PC-9 (cell line): Measurements from ENCODE around the gene BTLA. TPM values are rescaled to one million over a fixed set of nuclear protein-coding genes. Genes with fewer than 3 reads are reported as not detected.

Experiments
- BruUV-seq: library from RNA; stranded (reverse); fragments of 400-500 nt; replicated peaks from 2 replicates; lab custom pipeline; 2021; lab: Mats Ljungman, UMichigan
- CTCF ChIA-PET: fragments of 300-600 bp; sonication (Branson Sonifier 250); formaldehyde crosslinking; loops from one replicate; lab custom pipeline; 2022; ENCODE audit warnings: antibody characterized with exemption; lab: Charles Lee
- POLR2A ChIA-PET: fragments of 300-600 bp; sonication (Branson Sonifier 250); formaldehyde crosslinking; loops from one replicate; lab custom pipeline; 2022; ENCODE audit warnings: antibody characterized with exemption; ENCODE audit not compliant: unreplicated experiment; lab: Charles Lee
- DNase-seq, 2 experiments: peaks; one replicate each; pipeline versions ENCODE4 v3.0.0 to v3.0.0-alpha.2; 2015 to 2022; ENCODE audit warnings: mixed read lengths in 1 of 2
- H2AFZ ChIP-seq: fragments of 200-600 bp; sonication (generic); 2 replicates; pipeline ENCODE4 v1.8.1; 2017; ENCODE audit warnings: antibody characterized with exemption
- H3F3A ChIP-seq: fragments of 200-600 bp; sonication (generic); 2 replicates; pipeline ENCODE4 v1.8.1; 2017; ENCODE audit warnings: antibody characterized with exemption, mild to moderate bottlenecking, low read depth; ENCODE audit not compliant: insufficient read depth
- H3K27ac ChIP-seq: fragments of 200-600 bp; sonication (generic); 2 replicates; pipeline ENCODE4 v1.6.1; 2016; ENCODE audit warnings: mixed run types
- H3K27me3 ChIP-seq: fragments of 200-600 bp; sonication (generic); 2 replicates; pipeline ENCODE4 v1.6.1; 2016; ENCODE audit warnings: low read depth, mixed run types; ENCODE audit not compliant: insufficient read depth
- H3K36me3 ChIP-seq: fragments of 200-600 bp; sonication (generic); 2 replicates; pipeline ENCODE4 v1.6.1; 2016; ENCODE audit warnings: low read depth, mixed run types
- H3K4me1 ChIP-seq: fragments of 200-600 bp; sonication (generic); replicated peaks from 2 replicates; pipeline ENCODE4 v1.6.1; 2016; ENCODE audit warnings: mixed run types; ENCODE audit not compliant: insufficient read depth
- H3K4me2 ChIP-seq: fragments of 200-600 bp; sonication (generic); 2 replicates; pipeline ENCODE4 v1.6.1; 2017; ENCODE audit warnings: mixed run types
- H3K4me3 ChIP-seq: fragments of 200-600 bp; sonication (generic); 2 replicates; pipeline ENCODE4 v1.6.1; 2016; ENCODE audit warnings: mixed run types
- H3K79me2 ChIP-seq: fragments of 200-600 bp; sonication (generic); 2 replicates; pipeline ENCODE4 v1.6.1; 2017; ENCODE audit warnings: low read depth, mixed run types
- H3K9me2 ChIP-seq: fragments of 200-600 bp; sonication (generic); 2 replicates; pipeline ENCODE4 v1.8.1; 2017; ENCODE audit warnings: mild to moderate bottlenecking; ENCODE audit not compliant: insufficient read depth
- H3K9me3 ChIP-seq: fragments of 200-600 bp; sonication (generic); 2 replicates; pipeline ENCODE4 v1.8.1; 2016; ENCODE audit warnings: low read depth; ENCODE audit not compliant: insufficient read depth
- H4K20me1 ChIP-seq: fragments of 200-600 bp; sonication (generic); 2 replicates; pipeline ENCODE4 v1.8.1; 2017; ENCODE audit not compliant: insufficient read depth
- CTCF ChIP-seq: fragments of 200-600 bp; sonication (generic); conservative IDR thresholded peaks from 2 replicates; pipeline ENCODE4 v1.6.1; 2017; ENCODE audit warnings: mixed run types, antibody characterized with exemption, mild to moderate bottlenecking, moderate library complexity
- EZH2 ChIP-seq: fragments of 200-600 bp; sonication (generic); IDR thresholded peaks from 2 replicates; pipeline ENCODE4 v1.8.0; 2017; ENCODE audit warnings: antibody characterized with exemption, low read depth
- intact Hi-C: fragments of 100-400 bp; cut with micrococcal nuclease; formaldehyde crosslinking; loops from one replicate; pipeline ENCODE4 v1.10.0; 2022; ENCODE audit not compliant: unreplicated experiment
- total RNA-seq: library from RNA; stranded (reverse); gene quantifications from 2 replicates; pipeline ENCODE4 v1.2.3, GENCODE V29; 2021

Gene BTLA
- total RNA-seq, 1 experiment from 2014 or later: not detected

GRCh38 chr3:112492124-112492523 lies 7.1 kb downstream of the BTLA start:
- H3F3A ChIP-seq: no peaks in the 10 kb centered on the region
- no peak for TF ChIP-seq CTCF
- TF ChIP-seq EZH2: no peak
- no peaks in the 10 kb centered on the region for H3K79me2 ChIP-seq
- H2AFZ ChIP-seq: no peak overlapping the region
- ChIA-PET CTCF (no interaction called here), POLR2A (no interaction called here)
- H3K27me3 ChIP-seq: peaks cover 5% of the 10 kb centered on the region; the same call in 1 of the 2 replicates
- no peaks in the 10 kb centered on the region for H4K20me1 ChIP-seq
- no peak for DNase-seq
- H3K9me2 ChIP-seq: no peaks in the 10 kb centered on the region; the same call in 1 of the 2 replicates
- H3K36me3 ChIP-seq: no peaks in the 10 kb centered on the region
- intact Hi-C loops: no loop called here
- H3K4me2 ChIP-seq: no peak overlapping the region
- H3K27ac ChIP-seq: no peak overlapping the region
- H3K4me3 ChIP-seq: no peak overlapping the region
- no TSS peak for BruUV-seq
- no peaks in the 10 kb centered on the region for H3K9me3 ChIP-seq
- no peaks in the 10 kb centered on the region for H3K4me1 ChIP-seq

GRCh38 chr3:112491373-112491772 lies 7.9 kb downstream of the BTLA start:
- ChIA-PET CTCF (no interaction called here), POLR2A (no interaction called here)
- no TSS peak for BruUV-seq
- H3K4me2 ChIP-seq: no peak overlapping the region
- H3K9me3 ChIP-seq: no peaks in the 10 kb centered on the region
- peaks cover 5% of the 10 kb centered on the region; the same call in 1 of the 2 replicates for H3K27me3 ChIP-seq
- no peak for DNase-seq
- no peaks in the 10 kb centered on the region for H3F3A ChIP-seq
- no peaks in the 10 kb centered on the region for H3K36me3 ChIP-seq
- no peak overlapping the region for H3K4me3 ChIP-seq
- no peaks in the 10 kb centered on the region; the same call in 1 of the 2 replicates for H3K9me2 ChIP-seq
- no peaks in the 10 kb centered on the region for H3K79me2 ChIP-seq
- H3K4me1 ChIP-seq: no peaks in the 10 kb centered on the region
- H4K20me1 ChIP-seq: no peaks in the 10 kb centered on the region
- no peak overlapping the region for H3K27ac ChIP-seq
- intact Hi-C loops: no loop called here
- TF ChIP-seq CTCF (no peak), EZH2 (no peak)
- H2AFZ ChIP-seq: no peak overlapping the region

- no TSS peak for BruUV-seq
- Histone ChIP-seq H3K27me3 (peaks cover 5% of the 10 kb centered on the region; the same call in 1 of the 2 replicates), H3K9me2 (no peaks in the 10 kb centered on the region; the same call in 1 of the 2 replicates), H3K4me2 (no peak overlapping the region), H2AFZ (no peak overlapping the region), H3K79me2 (no peaks in the 10 kb centered on the region), H3F3A (no peaks in the 10 kb centered on the region), H3K27ac (no peak overlapping the region), H3K4me3 (no peak overlapping the region), H3K9me3 (no peaks in the 10 kb centered on the region), H4K20me1 (no peaks in the 10 kb centered on the region), H3K36me3 (no peaks in the 10 kb centered on the region), H3K4me1 (no peaks in the 10 kb centered on the region)
- POLR2A ChIA-PET: no interaction called here
- CTCF ChIA-PET: no interaction called here
- TF ChIP-seq EZH2 (no peak), CTCF (no peak)
- no peak for DNase-seq
- intact Hi-C loops: no loop called here
Observed at GRCh38 chr3:112489674-112490479, 9.4 kb downstream of the BTLA start.
